G401 (cell line): ENCODE results near the gene FAM222A. TPM values are rescaled to one million over a fixed set of nuclear protein-coding genes. Genes with fewer than 3 reads are reported as not detected.
"Not testable (repeated sequence)": the region's sequence is repeated elsewhere in the genome, so short reads cannot be mapped to it uniquely, and the experiment has no call there.

Source experiments
- DNase-seq: peaks from one replicate; pipeline ENCODE4 v3.0.0-alpha.2; 2015; ENCODE audit warnings: low spot score
- in situ Hi-C: cut with HindIII; loops from 2 replicates; pipeline ENCODE4 v1.10.0; 2016; ENCODE audit warnings: low sequenced_read_pairs, mixed read lengths
- total RNA-seq: library from RNA; depleted of rRNA; stranded (reverse); fragments of >200 nt; shearing (Covaris generic); gene quantifications from 2 replicates; pipeline ENCODE4 v1.2.3, GENCODE V29; 2014

The FAM222A gene
- total RNA-seq, 1 experiment from 2014 or later: 4.0 TPM

DNA sequence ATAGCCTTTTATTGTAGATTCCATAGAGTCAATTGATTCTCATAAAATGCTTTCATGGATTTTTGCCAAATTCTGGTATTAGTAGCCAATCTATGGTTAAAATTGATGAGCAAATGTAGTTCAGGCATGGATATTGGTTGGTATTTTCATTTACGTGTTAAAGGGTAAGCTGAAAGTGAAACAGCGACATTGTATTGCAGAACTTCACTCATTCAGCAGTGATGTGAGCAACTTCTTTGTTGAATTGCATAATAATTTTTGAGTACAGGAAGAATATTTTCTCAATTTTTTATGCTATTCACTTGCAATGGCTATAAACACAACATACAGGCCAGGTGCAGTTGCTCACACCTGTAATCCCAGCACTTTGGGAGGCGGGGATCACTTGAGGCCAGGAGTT is 24.2 kb upstream of the FAM222A start:
- in situ Hi-C loops: no loop called here
- DNase-seq: no peak

DNA sequence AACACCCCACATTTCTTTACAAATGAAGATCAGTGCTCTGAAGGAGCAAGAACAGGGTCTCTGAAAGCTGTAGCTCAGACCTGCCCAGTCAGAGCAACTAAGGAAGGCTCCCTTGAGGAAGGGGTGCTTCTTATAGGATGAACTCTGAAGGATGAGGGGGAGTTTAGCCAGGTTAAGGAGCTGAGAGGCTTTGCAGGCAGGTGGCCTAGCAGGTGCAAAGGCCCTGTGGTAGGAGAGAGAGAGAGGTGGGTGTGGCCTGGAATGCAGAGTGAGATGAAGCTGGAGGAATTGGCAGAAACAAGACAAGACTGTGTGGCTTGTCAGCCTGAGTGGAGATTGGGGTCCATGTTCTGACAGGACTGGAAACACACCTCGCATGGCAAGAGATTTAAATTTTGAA is 20.5 kb upstream of the FAM222A start:
- in situ Hi-C loops: no loop called here
- DNase-seq: no peak

DNA sequence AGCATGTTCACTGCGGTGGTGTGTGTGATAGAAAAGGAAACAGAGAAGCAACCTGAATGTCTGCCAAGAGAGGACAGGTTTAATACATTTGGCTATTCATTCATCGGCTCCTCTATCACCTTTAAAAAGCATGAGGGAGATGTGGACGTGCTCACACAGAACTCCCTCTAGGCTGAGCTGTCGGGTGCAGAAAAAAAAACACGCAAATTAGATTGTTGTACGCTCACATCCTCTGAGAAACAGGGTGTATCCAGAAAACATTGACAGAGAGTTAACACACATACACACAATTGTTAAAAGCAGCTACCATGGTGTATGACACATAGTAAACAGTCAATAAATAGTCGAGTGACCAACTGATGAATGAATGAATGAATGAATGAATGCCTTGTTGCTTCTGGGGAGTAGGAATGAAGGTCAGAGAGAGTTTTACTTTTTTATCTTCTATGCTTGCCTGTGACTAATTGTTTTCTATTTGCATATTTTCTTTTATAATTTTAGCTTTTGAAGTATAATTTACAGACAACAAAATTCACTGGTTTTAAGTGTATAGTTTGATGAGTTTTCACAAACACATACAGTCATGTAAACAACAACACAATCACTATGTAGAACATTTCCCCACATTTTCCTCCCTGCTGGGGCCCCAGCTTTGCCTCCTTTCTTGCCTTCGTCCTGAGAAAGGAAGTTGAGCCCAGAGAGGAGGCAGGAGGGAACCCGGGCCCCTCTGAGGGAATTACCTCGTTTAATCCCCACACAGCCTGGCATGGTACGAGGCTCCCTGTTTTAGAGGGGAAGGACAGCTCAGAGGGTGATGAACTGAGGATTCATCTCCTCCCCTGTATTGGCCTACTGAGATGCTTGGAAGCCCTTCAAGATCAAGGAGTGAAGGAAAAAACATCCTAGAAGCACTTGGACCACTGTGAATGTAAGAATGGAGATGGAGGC is 19.7 kb upstream of the FAM222A start:
- no peak for DNase-seq
- in situ Hi-C loops: no loop called here

DNA sequence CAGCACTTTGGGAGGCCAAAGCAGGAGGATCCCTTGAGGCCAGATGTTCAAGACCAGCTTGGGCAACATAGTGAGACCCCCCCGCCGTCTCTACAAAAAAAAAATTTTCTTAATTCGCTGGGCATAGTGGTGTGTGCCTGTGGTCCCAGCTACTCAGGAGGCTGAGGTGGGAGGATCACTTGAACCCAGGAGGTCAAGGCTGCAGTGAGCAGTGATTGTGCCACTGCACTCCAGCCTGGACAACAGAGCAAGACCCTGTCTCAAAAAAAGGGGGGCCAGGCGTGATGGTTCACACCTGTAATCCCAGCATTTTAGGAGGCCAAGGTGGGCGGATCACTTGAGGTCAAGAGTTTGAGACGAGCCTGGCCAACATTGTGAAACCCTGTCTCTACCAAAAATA is 19.0 kb upstream of the FAM222A start:
- DNase-seq, in situ Hi-C loops: not testable (repeated sequence)

DNA sequence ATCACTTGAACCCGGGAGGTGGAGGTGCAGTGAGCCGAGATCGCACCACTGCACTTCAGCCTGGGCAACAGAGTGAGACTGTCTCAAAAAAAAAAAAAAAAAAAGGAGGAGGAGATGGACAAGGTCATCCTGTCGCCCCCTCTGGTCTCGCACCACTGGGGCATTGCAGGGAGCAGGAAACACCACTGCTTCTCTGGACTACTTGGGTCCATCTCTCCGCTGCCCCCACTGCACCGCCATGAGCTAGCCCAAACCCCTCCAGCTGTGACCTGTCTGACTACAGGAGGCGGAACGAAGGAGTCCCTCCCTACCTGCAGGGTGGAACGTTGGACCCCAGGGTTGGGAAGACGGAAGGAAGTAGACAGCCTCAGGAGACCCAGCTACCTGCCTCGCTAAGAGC is 18.2 kb upstream of the FAM222A start:
- DNase-seq: no peak
- in situ Hi-C loops: no loop called here

DNA sequence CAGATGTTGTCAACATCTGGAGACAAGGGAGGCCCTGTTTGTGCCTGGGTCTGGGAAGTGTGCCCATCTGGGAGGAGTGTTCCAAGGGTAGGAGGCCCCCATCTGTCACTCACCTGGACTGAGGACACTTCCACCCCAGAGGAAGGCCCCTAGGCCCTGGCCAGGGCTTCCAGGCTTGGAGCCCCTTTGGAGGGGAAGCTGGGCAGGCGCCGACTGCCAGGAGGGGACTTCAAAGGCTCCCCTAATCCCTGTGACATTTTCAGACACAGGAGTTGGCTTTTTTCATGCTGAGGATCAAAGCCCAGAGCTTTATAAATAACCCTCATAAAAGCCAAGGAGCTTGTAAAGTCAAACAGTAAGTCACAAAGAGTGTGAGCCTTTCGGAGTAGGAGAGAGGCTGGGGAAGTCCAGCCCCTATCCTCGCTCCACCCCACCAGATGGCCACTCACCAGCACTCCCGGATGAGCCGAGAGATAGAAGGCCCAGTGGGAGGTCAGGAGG is 17.6 kb upstream of the FAM222A start:
- in situ Hi-C loops: no loop called here
- DNase-seq: no peak

DNA sequence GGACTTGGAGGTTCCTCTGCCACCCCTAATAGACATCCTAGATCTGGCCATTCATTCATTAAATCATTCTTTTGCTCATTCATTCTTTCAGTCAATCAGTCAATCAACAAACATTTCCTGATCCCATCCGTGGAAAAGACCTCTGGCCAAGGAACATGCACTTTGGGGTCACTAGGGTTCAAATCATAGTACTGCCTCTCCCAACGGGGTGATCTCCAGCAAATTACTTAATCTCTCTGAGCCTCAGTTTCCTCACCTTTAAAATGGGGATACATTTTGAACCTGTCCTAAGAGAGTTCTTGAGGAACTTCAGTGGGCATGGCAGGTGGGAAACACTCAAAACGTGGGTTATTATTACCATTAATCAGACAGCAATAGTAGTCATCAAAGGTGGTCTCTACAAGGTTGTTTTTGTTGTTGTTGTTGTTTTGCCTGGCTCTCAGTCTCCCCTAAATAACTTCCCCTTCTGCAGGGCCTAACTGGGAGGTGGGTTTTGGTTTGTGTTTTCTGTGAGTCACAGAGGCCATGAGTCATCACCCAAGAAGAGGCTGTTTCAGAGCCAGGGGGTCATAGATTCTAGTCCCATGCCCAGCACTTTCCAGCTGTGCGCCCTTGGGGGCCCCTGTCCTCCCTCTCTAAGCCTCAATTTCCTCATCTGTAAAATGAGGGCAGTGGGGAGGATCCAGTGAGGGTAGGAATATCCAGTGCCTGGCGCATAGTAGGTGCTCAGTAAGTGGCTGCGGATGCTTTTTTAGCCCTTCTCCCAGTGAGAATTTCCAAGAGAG is 16.9 kb upstream of the FAM222A start:
- in situ Hi-C loops: no loop called here
- no peak for DNase-seq

DNA sequence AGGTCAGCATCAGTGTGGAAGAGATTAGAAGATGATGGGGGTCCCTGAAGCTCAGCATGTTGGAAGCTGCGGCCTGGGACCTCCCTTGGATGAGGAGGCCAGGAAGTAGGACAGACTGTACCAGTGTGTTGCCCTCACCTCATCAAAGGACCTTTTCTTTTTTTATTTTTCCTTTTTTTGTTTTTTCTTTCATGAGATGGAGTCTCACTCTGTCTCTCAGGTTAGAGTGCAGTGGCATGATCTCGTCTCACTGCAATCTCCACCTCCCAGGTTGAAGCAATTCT is 16.4 kb upstream of the FAM222A start:
- DNase-seq: no peak
- in situ Hi-C loops: no loop called here

DNA sequence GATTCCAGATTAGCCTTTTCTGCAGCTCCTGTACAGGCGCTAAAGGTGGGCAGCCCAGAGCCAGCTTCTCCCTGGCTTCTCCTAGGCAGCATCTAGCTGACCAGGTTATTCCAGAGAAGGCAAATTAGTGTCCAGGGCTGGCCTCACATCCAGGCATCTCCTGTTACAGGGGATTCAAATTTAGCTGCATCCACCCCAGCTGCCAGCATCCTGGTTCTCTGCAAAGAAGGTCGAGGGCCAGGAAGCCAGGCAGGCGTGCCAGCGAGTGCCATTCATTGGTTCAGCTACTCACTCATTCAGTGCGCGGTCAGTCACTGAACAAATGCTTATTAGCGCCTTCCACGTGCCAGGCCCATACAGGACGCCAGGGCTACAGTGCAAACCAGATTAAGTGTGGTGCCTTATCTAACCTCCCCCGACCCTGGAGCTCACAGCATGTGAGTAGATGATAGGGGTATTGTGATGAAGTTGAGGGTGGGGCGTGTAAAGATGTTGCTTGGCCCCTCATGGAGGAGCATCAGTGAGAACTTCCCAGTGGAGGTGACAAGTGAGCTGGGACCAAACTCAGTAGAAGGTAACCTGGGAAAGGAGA is 15.7 kb upstream of the FAM222A start:
- in situ Hi-C loops: no loop called here
- DNase-seq: no peak

DNA sequence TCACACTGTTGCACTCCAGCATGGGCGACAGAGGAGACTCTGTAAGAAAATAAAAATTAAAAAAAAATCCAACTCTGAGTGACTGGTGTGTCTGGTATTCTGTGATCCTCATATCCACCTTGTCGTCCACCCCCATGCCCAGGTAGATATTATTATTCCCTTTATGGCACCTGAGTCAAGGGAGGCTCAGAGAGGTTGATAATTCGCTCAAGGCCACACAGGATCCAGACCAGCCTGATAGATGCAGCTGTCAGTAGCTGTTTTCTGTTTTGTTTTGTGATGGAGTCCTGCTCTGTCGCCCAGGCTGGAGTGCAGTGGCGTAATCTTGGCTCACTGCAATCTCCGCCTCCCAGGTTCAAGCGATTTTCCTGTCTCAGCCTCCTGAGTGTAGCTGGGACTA is 14.8 kb upstream of the FAM222A start:
- DNase-seq: no peak
- in situ Hi-C loops: no loop called here

DNA sequence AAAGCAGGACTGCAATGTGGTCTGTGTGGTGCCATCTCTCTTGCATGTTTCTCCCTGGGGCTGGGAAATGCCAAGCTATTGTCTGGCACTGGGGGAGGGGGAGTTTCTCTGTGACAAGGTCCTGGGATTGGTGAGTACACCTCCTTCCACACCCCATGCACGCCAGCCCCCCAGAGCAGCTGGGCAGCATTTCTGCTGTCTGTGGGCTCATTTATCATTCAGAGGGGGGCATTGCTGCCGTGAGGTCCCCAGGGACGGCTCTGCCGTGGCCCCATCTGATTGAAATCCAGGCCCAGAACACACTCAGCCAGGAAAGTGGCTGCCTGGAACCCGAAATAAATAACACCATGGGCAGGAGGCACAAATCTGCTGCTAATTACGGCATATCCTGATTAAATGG is 12.6 kb upstream of the FAM222A start:
- in situ Hi-C loops: no loop called here
- DNase-seq: no peak

DNA sequence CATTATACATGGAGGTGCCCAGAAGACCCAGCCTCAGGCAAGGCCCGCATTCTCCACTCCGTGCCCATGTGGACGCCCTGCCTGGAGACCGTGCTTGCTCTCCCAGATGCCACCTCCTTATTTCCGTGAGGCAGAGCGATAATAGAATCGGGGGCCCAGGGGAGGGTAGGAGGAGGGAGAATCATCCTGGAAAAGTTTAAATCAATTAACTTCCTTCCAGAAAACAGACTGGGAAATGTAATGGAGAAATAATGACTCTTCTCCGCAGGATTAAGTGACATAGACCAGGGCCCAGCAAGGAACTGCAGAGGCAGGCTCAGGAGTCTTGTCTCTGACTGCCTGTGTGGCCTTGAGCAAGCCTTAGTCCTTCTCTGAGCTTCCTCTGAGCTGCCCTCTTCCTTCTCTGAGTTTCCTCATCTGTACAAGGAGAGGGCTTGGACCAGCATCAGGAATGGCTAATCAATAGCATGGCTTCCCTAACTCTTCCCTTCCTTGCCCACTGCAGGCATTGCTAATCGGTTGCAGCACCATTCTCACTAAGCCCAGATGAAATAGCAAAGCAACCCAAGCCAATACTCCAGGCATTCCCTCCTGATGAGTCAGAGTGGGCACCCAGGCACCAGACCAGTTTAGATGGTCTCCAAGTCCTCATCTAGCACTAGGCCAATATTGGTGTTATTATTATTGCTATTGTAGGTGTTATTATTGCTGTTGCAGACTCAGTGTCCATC is 11.3 kb upstream of the FAM222A start:
- DNase-seq: no peak
- in situ Hi-C loops: no loop called here

DNA sequence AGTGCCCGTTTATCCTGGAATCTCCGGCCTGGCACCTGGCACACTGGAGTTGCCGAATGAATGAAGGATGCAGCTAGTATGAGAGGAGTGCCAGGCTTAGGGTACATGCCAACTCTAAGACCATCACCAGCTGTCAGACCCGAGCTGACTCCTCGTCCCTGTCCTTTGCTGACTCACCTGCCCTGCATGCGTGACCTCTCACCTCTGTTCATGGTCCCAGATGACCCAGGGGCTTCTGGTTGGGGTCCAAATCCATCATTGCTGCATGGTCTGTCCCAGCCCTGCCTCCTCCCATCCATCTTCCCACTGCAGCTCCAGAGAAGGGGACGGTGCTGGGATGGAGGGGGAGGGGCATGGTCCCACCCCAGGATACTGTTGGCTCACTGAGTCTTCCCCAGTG is 9.9 kb upstream of the FAM222A start:
- no peak for DNase-seq
- in situ Hi-C loops: no loop called here

DNA sequence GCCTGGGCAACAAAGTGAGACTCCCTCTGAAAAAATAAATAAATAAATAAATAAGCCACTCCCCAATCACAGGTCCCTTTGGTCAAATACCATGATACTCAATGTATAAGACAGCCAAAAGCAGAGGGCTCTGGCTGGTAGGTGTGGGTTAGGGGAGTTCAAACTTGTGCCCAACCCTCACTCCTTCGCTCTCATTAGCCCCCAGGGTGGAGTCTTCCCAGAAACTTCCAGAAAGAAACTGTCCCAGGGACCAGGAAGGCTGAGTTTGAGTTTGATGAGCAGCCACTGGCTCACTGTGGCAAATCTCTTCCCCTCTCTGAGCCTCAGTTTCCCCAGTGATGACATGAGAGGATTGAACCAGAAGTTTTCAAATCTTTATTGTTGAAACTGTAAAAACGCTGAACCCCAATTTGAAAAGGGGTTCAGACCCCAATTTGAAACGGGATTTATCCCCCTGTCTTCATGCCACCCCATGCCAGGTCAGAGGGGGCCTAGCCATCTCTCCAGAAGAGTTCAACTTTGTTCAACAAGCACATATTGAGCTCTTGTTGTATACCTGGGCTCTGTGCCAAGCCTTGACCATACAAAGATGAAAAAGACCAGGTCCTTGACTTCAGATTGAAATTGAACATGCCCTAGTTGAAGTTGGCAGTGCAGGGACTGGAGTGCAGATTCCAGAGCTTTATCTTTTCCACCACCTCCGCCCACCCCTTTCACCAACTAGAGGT is 9.1 kb upstream of the FAM222A start:
- in situ Hi-C loops: no loop called here

DNA sequence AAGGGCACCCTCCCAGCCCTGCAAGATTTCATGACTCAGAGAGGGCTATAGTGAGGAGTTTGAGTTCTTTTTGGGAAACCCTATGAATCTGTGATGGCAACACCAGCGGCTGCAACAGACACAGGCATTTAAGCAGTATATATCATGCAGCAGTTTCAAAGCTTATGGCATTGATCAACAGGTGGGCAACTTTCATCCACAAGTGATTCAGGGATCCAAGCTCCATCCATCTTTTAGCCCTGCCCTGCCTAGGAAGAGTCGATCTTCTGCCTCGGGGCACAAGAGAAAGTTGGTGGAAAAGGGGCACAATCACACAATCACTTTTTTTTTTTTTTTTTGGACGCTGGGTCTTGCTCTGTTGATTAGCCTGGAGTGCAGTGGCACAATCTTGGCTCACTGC is 8.3 kb upstream of the FAM222A start:
- DNase-seq: no peak
- in situ Hi-C loops: no loop called here

More for the DNA sequence above, 9.1 kb upstream of the FAM222A start:
- DNase-seq: no peak

DNA sequence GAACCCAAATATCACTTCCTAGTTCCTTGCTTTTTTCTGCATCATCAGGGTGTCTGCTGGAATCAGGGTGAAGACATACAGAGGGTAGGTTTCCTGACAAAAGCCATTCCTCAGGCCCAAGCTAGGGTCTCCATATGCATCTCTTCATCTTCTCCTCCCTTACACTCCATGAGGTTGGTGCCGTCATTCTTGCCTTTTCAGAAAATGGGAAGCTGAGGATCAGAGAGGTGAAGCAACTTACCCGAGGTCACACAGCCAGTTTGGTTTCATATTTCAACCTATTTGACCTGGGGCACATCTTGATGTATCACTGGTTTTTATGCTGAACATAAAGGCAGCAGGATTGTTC is 7.3 kb upstream of the FAM222A start:
- no peak for DNase-seq
- in situ Hi-C loops: no loop called here

DNA sequence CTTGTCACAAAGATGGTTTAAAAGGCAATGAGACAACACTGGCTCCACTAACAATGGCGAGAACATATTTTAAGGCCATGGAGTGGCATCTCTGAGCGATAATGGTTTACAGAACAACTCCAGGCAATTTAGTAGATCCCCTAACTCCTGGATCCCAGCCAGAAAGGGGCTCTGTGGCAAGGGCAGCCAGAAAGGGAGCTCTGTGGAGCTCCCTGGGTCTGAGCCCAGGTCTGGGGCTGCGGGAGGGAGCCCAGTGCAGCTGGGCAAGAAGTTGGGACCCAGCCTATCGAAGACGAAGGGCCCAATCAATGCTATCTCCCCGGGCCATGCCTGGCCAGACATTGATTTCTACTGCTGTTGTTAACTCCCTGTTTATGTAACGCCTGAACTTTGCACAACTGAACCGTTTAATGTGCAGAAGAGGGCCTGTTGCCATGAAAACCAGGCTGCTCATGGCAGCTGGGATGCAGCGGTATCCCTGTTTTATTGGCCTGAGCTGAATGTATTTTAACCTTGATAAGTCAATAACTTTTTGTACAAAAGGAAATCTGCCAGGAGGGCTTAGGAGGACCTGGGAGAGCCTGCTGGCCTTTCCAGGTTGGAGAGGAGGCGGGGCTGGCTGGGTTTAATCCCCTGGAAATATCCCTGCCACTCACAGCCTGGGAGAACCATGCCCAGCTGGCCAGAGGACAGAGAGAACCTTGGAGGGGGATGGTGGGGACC is 6.7 kb upstream of the FAM222A start:
- no peak for DNase-seq
- in situ Hi-C loops: no loop called here

DNA sequence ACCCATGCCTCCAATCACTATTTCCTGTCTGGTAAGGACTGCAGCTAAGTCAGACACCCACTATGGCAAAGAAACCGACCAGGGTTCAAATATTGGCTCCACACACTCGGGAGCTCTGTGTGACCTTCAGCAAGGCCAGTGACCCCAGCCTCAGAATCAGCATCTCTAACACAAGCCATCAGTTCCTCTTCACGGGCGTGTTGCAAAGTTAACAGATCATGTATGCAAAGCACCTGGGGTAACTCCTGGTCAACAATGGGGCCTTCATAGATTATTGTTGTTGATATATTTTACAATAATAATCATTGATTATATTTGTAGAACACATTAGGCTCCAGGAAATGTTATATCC is 6.2 kb upstream of the FAM222A start:
- in situ Hi-C loops: no loop called here
- DNase-seq: no peak
